ENCODE results near the gene OR10T2.

- TF ChIP-seq, protein P1, sequence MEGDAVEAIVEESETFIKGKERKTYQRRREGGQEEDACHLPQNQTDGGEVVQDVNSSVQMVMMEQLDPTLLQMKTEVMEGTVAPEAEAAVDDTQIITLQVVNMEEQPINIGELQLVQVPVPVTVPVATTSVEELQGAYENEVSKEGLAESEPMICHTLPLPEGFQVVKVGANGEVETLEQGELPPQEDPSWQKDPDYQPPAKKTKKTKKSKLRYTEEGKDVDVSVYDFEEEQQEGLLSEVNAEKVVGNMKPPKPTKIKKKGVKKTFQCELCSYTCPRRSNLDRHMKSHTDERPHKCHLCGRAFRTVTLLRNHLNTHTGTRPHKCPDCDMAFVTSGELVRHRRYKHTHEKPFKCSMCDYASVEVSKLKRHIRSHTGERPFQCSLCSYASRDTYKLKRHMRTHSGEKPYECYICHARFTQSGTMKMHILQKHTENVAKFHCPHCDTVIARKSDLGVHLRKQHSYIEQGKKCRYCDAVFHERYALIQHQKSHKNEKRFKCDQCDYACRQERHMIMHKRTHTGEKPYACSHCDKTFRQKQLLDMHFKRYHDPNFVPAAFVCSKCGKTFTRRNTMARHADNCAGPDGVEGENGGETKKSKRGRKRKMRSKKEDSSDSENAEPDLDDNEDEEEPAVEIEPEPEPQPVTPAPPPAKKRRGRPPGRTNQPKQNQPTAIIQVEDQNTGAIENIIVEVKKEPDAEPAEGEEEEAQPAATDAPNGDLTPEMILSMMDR (IDR thresholded peaks at IDR 0.05): no peak
- TF ChIP-seq POLR2A (IDR thresholded peaks at IDR 0.05): no peak
Measured at GRCh38 chr1:158362482-158362881, 36.8 kb downstream of the OR10T2 start.

All from esophagus squamous epithelium (tissue), 4 donors.